Colonic mucosa (tissue), 4 donors: ENCODE measurements around the gene ATG7. TPM values are rescaled to one million over a fixed set of nuclear protein-coding genes. Genes with fewer than 3 reads are reported as not detected.

Source experiments
- DNase-seq: peaks from one replicate; pipeline ENCODE4 v3.0.0-alpha.2; 2020
- H3K27ac ChIP-seq: fragments of 200-600 bp; one replicate; pipeline ENCODE4 v1.8.0; 2021
- H3K27me3 ChIP-seq: fragments of 200-600 bp; one replicate; pipeline ENCODE4 v1.8.0; 2021
- H3K36me3 ChIP-seq: fragments of 200-600 bp; one replicate; pipeline ENCODE4 v1.8.0; 2021
- H3K4me1 ChIP-seq: fragments of 200-600 bp; one replicate; pipeline ENCODE4 v1.8.0; 2021; ENCODE audit warnings: mild to moderate bottlenecking
- H3K4me3 ChIP-seq: fragments of 200-600 bp; one replicate; pipeline ENCODE4 v1.8.0; 2021
- H3K9ac ChIP-seq, 2 donors: one replicate each; pipeline ENCODE4 v1.7.0; 2013; ENCODE audit warnings: control low read depth in 2 of 2, low read depth in 2 of 2, low read length in 2 of 2
- H3K9me3 ChIP-seq: fragments of 200-600 bp; one replicate; pipeline ENCODE4 v1.8.0; 2021
- intact Hi-C: fragments of 100-400 bp; cut with DNase I; formaldehyde crosslinking; loops from one replicate; pipeline ENCODE4 v1.14.1; 2022
- total RNA-seq, 2 donors: library from RNA; stranded (reverse); fragmentation: NEBNext Ultra II Directional in 1 of 2; extraction: Animal tissue kit (Norgen Biotek cat#: 25700) in 1 of 2; gene quantifications; one replicate each; pipeline ENCODE4 v1.2.1, GENCODE V29; 2021
- TF ChIP-seq, protein P1 (sequence below): fragments of 200-600 bp; IDR thresholded peaks from one replicate; pipeline ENCODE4 v1.8.0; 2022; ENCODE audit warnings: antibody characterized with exemption, mild to moderate bottlenecking
- donor health status: healthy.
- donor health status: DM: no; HTN: no; CAD: no.
- donor health status: DM: no; HTN: no; CAD: no.

The ATG7 gene
- total RNA-seq, 2 donors from 2014 or later = 31.9 to 32.0 TPM

DNA sequence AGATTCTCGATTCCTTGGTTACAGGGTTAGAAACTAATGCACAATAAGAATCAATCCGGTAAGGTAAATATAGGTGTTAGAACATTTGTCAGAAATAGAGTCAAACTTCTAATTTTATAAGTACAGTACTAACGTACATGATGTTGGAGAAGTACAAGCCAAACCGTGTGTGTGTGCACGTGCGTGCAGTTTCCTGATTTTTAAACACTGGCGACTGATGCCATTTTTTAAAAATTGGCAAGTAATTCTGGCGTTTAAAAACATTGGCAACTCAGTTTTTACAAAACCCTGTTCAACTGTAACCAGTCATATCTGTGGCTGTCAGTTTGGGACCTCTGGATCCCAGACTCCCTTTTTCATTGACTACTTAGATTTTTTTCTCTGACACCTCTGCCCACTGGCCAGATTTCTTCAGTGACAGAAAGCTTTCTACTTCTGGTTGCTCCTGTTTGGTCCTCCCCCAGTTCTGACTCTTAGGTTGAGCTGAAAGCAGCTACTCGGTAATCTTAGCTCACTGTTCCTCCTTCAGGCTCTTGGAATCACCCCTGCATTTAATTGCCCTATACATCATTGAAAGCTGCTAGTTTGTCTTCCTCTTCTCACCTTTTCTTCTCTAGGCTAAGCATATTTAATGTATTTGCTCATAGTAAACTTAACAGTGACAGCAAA lies 843 bp downstream of the ATG7 start:
- no peak for DNase-seq
- TF ChIP-seq, protein P1, sequence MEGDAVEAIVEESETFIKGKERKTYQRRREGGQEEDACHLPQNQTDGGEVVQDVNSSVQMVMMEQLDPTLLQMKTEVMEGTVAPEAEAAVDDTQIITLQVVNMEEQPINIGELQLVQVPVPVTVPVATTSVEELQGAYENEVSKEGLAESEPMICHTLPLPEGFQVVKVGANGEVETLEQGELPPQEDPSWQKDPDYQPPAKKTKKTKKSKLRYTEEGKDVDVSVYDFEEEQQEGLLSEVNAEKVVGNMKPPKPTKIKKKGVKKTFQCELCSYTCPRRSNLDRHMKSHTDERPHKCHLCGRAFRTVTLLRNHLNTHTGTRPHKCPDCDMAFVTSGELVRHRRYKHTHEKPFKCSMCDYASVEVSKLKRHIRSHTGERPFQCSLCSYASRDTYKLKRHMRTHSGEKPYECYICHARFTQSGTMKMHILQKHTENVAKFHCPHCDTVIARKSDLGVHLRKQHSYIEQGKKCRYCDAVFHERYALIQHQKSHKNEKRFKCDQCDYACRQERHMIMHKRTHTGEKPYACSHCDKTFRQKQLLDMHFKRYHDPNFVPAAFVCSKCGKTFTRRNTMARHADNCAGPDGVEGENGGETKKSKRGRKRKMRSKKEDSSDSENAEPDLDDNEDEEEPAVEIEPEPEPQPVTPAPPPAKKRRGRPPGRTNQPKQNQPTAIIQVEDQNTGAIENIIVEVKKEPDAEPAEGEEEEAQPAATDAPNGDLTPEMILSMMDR = no peak
- peaks cover 5% of the 10 kb centered on the region for H3K4me1 ChIP-seq
- H3K36me3 ChIP-seq = no peaks in the 10 kb centered on the region
- H3K27me3 ChIP-seq = no peaks in the 10 kb centered on the region
- intact Hi-C loops = no loop called here
- H3K9me3 ChIP-seq = no peaks in the 10 kb centered on the region
- H3K4me3 ChIP-seq = peak overlapping the region; percentile 87
- H3K27ac ChIP-seq = peak overlapping the region; percentile 74
- H3K9ac ChIP-seq = peak overlapping the region; percentile 94 to 98

DNA sequence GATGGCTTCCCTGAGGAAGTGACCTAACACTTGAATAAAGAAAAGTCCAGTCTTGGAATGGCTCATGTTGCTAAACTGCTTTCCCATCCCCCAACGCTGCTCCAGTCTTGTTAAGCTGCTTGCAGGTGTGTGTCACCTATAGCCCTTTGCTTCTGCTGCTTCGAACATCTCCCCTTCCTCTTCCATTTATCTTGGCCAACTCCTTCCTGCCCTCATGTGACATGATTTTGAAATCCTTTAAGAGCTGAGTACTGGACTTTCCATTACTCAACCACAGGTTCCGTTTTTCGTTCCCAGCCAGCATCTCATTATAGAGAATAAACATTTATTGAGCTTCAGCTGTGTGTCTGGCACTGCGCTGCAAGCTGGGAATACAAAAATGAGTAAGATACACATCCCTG lies 1.7 kb downstream of the ATG7 start:
- H3K27ac ChIP-seq = peak overlapping the region; percentile 37
- H3K4me1 ChIP-seq = peaks cover 5% of the 10 kb centered on the region
- H3K4me3 ChIP-seq = no peak overlapping the region
- intact Hi-C loops = no loop called here
- no peak for DNase-seq
- no peaks in the 10 kb centered on the region for H3K9me3 ChIP-seq
- H3K27me3 ChIP-seq = no peaks in the 10 kb centered on the region
- no peaks in the 10 kb centered on the region for H3K36me3 ChIP-seq
- H3K9ac ChIP-seq = peak overlapping the region in 1 of 2 donors; percentile 98
- TF ChIP-seq, protein P1 = no peak

DNA sequence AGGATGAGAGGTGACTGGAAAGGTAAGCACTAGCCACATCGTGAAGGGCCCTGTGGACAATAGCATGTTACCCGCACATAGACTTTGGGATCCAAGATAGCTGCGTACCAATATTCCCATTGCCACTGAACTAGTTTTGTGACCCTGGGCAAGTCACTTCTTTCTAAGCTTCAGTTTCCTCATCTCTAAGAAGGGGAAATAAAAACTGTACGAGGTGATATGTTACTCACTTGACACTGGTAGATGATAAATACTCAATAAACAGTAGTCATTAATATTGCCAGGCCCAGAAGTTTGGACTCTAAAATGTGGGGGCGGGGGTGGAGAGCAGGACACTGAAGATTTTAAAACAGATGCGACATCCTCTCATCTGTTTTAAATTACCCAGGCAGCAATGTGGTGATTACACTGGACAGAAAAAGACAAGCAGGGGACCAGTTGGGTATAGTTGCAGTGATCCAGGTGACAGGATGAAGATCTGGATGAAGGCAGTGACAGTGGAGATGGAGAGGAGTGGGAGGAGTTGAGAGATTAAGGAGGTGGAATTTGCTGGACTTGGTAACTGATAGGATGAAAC lies 2.5 kb downstream of the ATG7 start:
- Histone ChIP-seq H3K9me3 (no peaks in the 10 kb centered on the region), H3K4me1 (peaks cover 5% of the 10 kb centered on the region), H3K27me3 (no peaks in the 10 kb centered on the region), H3K9ac (no peak overlapping the region), H3K27ac (peak overlapping the region; percentile 33), H3K36me3 (no peaks in the 10 kb centered on the region), H3K4me3 (no peak overlapping the region)
- intact Hi-C loops = no loop called here
- no peak for DNase-seq
- TF ChIP-seq, protein P1 = no peak

DNA sequence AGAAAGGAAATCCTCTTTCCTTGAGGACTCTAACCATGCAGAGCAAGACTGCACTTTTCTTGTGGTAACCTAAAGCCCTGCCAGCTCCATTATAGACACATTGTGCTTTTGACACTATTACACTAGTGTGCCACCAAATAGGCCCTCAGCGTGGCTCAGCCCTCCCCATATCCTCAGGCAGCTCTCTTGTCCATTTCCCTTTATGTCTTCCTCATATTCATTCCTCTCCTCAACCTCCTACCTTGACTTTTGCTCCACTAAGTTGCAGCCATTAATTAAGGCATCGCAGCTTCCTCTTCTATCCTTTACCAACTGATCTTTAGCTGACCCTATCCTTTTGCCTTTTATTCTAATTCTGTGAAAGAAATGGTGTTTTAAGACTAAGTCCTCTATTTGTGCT lies 3.7 kb downstream of the ATG7 start:
- H3K27me3 ChIP-seq = no peaks in the 10 kb centered on the region
- no peaks in the 10 kb centered on the region for H3K9me3 ChIP-seq
- H3K4me1 ChIP-seq = peaks cover 5% of the 10 kb centered on the region
- H3K27ac ChIP-seq = no peak overlapping the region
- H3K36me3 ChIP-seq = no peaks in the 10 kb centered on the region
- H3K4me3 ChIP-seq = no peak overlapping the region
- intact Hi-C loops = no loop called here
- TF ChIP-seq, protein P1 = no peak
- H3K9ac ChIP-seq = no peak overlapping the region
- DNase-seq = no peak

DNA sequence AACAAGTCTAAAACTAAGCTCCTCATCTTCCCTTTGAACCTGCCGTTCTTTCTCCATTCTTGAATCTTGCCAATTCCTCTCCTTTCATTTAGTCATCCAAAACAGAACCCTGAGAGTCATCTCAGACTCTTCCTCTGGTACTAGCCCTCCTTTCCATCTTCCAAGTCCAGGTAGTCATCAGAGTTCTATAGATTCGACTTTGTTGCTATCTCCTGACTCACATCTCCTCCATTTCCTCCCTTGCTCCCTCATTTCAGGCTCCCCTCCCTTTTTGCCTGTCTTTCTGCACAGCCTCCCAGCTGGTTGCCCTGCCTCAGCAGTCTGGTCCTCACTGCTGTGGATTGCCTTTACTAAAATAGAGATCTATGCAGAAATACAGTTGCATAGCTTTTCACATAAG lies 4.7 kb downstream of the ATG7 start:
- Histone ChIP-seq H3K9ac (no peak overlapping the region), H3K4me3 (no peak overlapping the region), H3K36me3 (no peaks in the 10 kb centered on the region), H3K9me3 (no peaks in the 10 kb centered on the region), H3K27ac (no peak overlapping the region), H3K4me1 (peaks cover 5% of the 10 kb centered on the region), H3K27me3 (no peaks in the 10 kb centered on the region)
- TF ChIP-seq, protein P1 = no peak
- no peak for DNase-seq
- intact Hi-C loops = no loop called here
